ENCODE results near the gene EXOC3. TPM values are rescaled to one million over a fixed set of nuclear protein-coding genes. Genes with fewer than 3 reads are reported as not detected.

The EXOC3 gene
- total and polyA plus RNA-seq, 2 of the 8 experiments (the other 6 are each of a cell fraction or from before 2014, with no cell fraction given) = 14.4 to 30.0 TPM

- CTCF ChIA-PET (ENCODE audit: partially characterized antibody) = interaction anchor here (1.0 to 1.4 kb wide), 3 partner anchors 25 to 101 kb away, joined by 3 to 5 read pairs (median 3); no protein-coding TSS in a partner anchor
- H2BK120ac ChIP-seq (replicated peaks; ENCODE audit: low read depth, low read length) = no peak overlapping the region
- H2BK12ac ChIP-seq (ENCODE audit: low read depth, low read length) = no peak overlapping the region
- no peaks in the 10 kb centered on the region for H3K79me2 ChIP-seq (ENCODE audit: control insufficient read depth in 1 of 2, insufficient read depth in 2 of 2, low read length in 2 of 2)
- H3K27me3 ChIP-seq (replicated peaks in 1 of 4; ENCODE audit: control insufficient read depth in 3 of 4, extremely low read depth in 1 of 4, insufficient read depth in 3 of 4, low read length in 3 of 4) = peaks cover 13 to 32% (median 27%) of the 10 kb centered on the region in 4 experiments
- H3K27ac ChIP-seq (ENCODE audit: low read depth, low read length) = no peak overlapping the region
- no peak overlapping the region for H2BK15ac ChIP-seq (ENCODE audit: low read length)
- FAIRE-seq = no peak
- no peak overlapping the region for H3K9ac ChIP-seq (replicated peaks in 1 of 4; ENCODE audit: extremely low read depth in 1 of 4, low read depth in 3 of 4, low read length in 3 of 4)
- H2BK20ac ChIP-seq (ENCODE audit: low read length) = no peak overlapping the region
- no peak overlapping the region for H3K56ac ChIP-seq (replicated peaks; ENCODE audit: insufficient read length, low read depth, low read length)
- no peak overlapping the region; the same call in 1 of the 2 replicates for H4K8ac ChIP-seq (ENCODE audit: extremely low read depth, insufficient read depth, low read length)
- no peak overlapping the region for H2BK5ac ChIP-seq (ENCODE audit: low read depth, low read length)
- H4K91ac ChIP-seq (replicated peaks; ENCODE audit: insufficient read length, low read length) = peak overlapping the region; percentile 40
- no peak overlapping the region for H3K23ac ChIP-seq (ENCODE audit: insufficient read length)
- POLR2A ChIA-PET (ENCODE audit: partially characterized antibody) = interaction anchor here (0.6 to 1.8 kb wide), 6 partner anchors 11 to 379 kb away, joined by 3 to 6 read pairs (median 4); partner anchors contain the start of gene ZDHHC11
- no peaks in the 10 kb centered on the region for H3K9me3 ChIP-seq (ENCODE audit: insufficient read depth in 2 of 2, low read depth in 1 of 2, low read length in 1 of 2)
- peaks cover 15% of the 10 kb centered on the region; the same call in 1 of the 2 replicates for H3K23me2 ChIP-seq (ENCODE audit: low read depth, low read length)
- H3K36me3 ChIP-seq (ENCODE audit: control insufficient read depth in 2 of 4, insufficient read depth in 4 of 4, low read length in 3 of 4) = 0 out of 8 replicates have a peak, but pooled peaks cover 0 to 2% (median 0%) of the 10 kb centered on the region in 4 experiments
- WGBS, 2 experiments (ENCODE audit: extremely low coverage in 1 of 2, insufficient coverage in 1 of 2, insufficient read length in 1 of 2, insufficient replicate concordance in 2 of 2, low coverage in 1 of 2, low lambda C conversion rate in 2 of 2, missing lambda C conversion rate in 1 of 2) = 93% methylated on average over 6 of the region's 6 CpGs; no CpG with 5 or more reads in 1 of the 2 experiments
- no peaks in the 10 kb centered on the region; the same call in 1 of the 2 replicates for H3K79me1 ChIP-seq (ENCODE audit: low read depth, low read length)
- H3K18ac ChIP-seq (ENCODE audit: extremely low read depth, low read length) = no peak overlapping the region
- no peak overlapping the region for H2AK5ac ChIP-seq (ENCODE audit: low read depth, low read length)
- no peak overlapping the region for H4K5ac ChIP-seq (ENCODE audit: insufficient read length, low read depth, low read length)
- DNase-seq (ENCODE audit: low read depth in 1 of 2, low spot score in 2 of 2) = no peak
- H3K4ac ChIP-seq (replicated peaks; ENCODE audit: insufficient read length, low read depth, low read length) = no peak overlapping the region
- H3K4me1 ChIP-seq (replicated peaks in 1 of 4; ENCODE audit: control insufficient read depth in 3 of 4, insufficient read depth in 4 of 4, low read length in 3 of 4) = peaks cover 0 to 11% (median 6%) of the 10 kb centered on the region in 4 experiments; a peak in 4 of 7 replicates
- peak overlapping the region; percentile 44 to 81; a peak in 3 of 4 replicates for H3K4me2 ChIP-seq (ENCODE audit: insufficient read depth in 1 of 2, low read depth in 2 of 2, low read length in 2 of 2)
- H3K4me3 ChIP-seq (ENCODE audit: extremely low read depth in 1 of 4, insufficient read depth in 2 of 4, low read depth in 3 of 4, low read length in 4 of 4) = peak overlapping the region in 2 of 4 experiments; percentile 46 to 67; a peak in 2 of 8 replicates
- H4K20me1 ChIP-seq (replicated peaks in 1 of 2; ENCODE audit: control insufficient read depth in 1 of 2, insufficient read depth in 2 of 2, low read length in 2 of 2) = peaks cover 2 to 21% of the 10 kb centered on the region in 2 experiments
- TF ChIP-seq MAFK (IDR thresholded peaks at IDR 0.05; ENCODE audit: low read depth, low read length) (no peak), YY1 (IDR thresholded peaks at IDR 0.05; ENCODE audit: low read depth, low read length) (no peak), EZH2 (IDR thresholded peaks at IDR 0.05; ENCODE audit: low read depth, low read length, severe bottlenecking) (no peak), SUZ12 (IDR thresholded peaks at IDR 0.05; ENCODE audit: low read length) (no peak), ASH2L (IDR thresholded peaks at IDR 0.05; ENCODE audit: low read length) (no peak), MAX (IDR thresholded peaks at IDR 0.05) (no peak), CBX8 (IDR thresholded peaks at IDR 0.05; ENCODE audit: borderline replicate concordance, low read depth, low read length) (no peak), CHD2 (IDR thresholded peaks at IDR 0.05; ENCODE audit: low read length) (no peak), TEAD4 (IDR thresholded peaks at IDR 0.05; ENCODE audit: low read depth, low read length) (no peak), CHD1 (IDR thresholded peaks at IDR 0.05; ENCODE audit: low read depth, low read length) (no peak), BCL11A (IDR thresholded peaks at IDR 0.05; ENCODE audit: low read depth in 2 of 2, low read length in 2 of 2) (no peak), CREB1 (IDR thresholded peaks at IDR 0.05) (no peak), POU5F1 (IDR thresholded peaks at IDR 0.05; ENCODE audit: low read depth, low read length) (no peak)
- TF ChIP-seq, protein P1, sequence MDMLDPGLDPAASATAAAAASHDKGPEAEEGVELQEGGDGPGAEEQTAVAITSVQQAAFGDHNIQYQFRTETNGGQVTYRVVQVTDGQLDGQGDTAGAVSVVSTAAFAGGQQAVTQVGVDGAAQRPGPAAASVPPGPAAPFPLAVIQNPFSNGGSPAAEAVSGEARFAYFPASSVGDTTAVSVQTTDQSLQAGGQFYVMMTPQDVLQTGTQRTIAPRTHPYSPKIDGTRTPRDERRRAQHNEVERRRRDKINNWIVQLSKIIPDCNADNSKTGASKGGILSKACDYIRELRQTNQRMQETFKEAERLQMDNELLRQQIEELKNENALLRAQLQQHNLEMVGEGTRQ (IDR thresholded peaks at IDR 0.05; ENCODE audit: low read length) = no peak
- H2AFZ ChIP-seq (ENCODE audit: low read length) = no peak overlapping the region
- H3K14ac ChIP-seq (ENCODE audit: insufficient read length) = no peak overlapping the region
Measured at GRCh38 chr5:471750-472058, 28.7 kb downstream of the EXOC3 start.
